ENCODE results near the gene HFE.

HFE gene

DNA sequence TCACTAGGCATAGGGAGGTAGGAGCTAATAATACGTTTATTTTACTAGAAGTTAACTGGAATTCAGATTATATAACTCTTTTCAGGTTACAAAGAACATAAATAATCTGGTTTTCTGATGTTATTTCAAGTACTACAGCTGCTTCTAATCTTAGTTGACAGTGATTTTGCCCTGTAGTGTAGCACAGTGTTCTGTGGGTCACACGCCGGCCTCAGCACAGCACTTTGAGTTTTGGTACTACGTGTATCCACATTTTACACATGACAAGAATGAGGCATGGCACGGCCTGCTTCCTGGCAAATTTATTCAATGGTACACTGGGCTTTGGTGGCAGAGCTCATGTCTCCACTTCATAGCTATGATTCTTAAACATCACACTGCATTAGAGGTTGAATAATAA is 1.1 kb downstream of the HFE start:
- TF ChIP-seq, protein P1, sequence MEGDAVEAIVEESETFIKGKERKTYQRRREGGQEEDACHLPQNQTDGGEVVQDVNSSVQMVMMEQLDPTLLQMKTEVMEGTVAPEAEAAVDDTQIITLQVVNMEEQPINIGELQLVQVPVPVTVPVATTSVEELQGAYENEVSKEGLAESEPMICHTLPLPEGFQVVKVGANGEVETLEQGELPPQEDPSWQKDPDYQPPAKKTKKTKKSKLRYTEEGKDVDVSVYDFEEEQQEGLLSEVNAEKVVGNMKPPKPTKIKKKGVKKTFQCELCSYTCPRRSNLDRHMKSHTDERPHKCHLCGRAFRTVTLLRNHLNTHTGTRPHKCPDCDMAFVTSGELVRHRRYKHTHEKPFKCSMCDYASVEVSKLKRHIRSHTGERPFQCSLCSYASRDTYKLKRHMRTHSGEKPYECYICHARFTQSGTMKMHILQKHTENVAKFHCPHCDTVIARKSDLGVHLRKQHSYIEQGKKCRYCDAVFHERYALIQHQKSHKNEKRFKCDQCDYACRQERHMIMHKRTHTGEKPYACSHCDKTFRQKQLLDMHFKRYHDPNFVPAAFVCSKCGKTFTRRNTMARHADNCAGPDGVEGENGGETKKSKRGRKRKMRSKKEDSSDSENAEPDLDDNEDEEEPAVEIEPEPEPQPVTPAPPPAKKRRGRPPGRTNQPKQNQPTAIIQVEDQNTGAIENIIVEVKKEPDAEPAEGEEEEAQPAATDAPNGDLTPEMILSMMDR (IDR thresholded peaks at IDR 0.05; ENCODE audit: low read depth, low read length, missing control alignments) = no peak
- DNase-seq (ENCODE audit: extremely low read depth, low read depth) = no peak
- peak overlapping the region; percentile 59 for H3K4me3 ChIP-seq (replicated peaks; ENCODE audit: low read depth, low read length)

GRCh38 chr6:26089272-26089671 is 2.0 kb downstream of the HFE start:
- DNase-seq (ENCODE audit: extremely low read depth, low read depth) = no peak
- TF ChIP-seq, protein P1 (IDR thresholded peaks at IDR 0.05; ENCODE audit: low read depth, low read length, missing control alignments) = no peak

GRCh38 chr6:26092443-26092842 is 5.2 kb downstream of the HFE start:
- no peak overlapping the region for H3K4me3 ChIP-seq (replicated peaks; ENCODE audit: low read depth, low read length)
- TF ChIP-seq, protein P1 (IDR thresholded peaks at IDR 0.05; ENCODE audit: low read depth, low read length, missing control alignments) = no peak
- no peak for DNase-seq (ENCODE audit: extremely low read depth, low read depth)

More at GRCh38 chr6:26089272-26089671, 2.0 kb downstream of the HFE start:
- H3K4me3 ChIP-seq (replicated peaks; ENCODE audit: low read depth, low read length) = no peak overlapping the region

- TF ChIP-seq, protein P1 (IDR thresholded peaks at IDR 0.05; ENCODE audit: low read depth, low read length, missing control alignments) = no peak
- no peak overlapping the region for H3K4me3 ChIP-seq (replicated peaks; ENCODE audit: low read depth, low read length)
- DNase-seq (ENCODE audit: extremely low read depth, low read depth) = no peak
Measured at GRCh38 chr6:26094036-26094435, 6.8 kb downstream of the HFE start.

GRCh38 chr6:26097268-26097875 is 10.1 kb downstream of the HFE start:
- TF ChIP-seq, protein P1 (IDR thresholded peaks at IDR 0.05; ENCODE audit: low read depth, low read length, missing control alignments) = peak; percentile 66

GRCh38 chr6:26103141-26103769 is 16.0 kb downstream of the HFE start:
- DNase-seq (ENCODE audit: extremely low read depth, low read depth) = no peak
- H3K4me3 ChIP-seq (replicated peaks; ENCODE audit: low read depth, low read length) = peak overlapping the region; percentile 49
- TF ChIP-seq, protein P1 (IDR thresholded peaks at IDR 0.05; ENCODE audit: low read depth, low read length, missing control alignments) = no peak

More at GRCh38 chr6:26097268-26097875, 10.1 kb downstream of the HFE start:
- DNase-seq (ENCODE audit: extremely low read depth, low read depth) = no peak
- no peak overlapping the region for H3K4me3 ChIP-seq (replicated peaks; ENCODE audit: low read depth, low read length)
